ENCODE results near the gene KIF16B.

DNA sequence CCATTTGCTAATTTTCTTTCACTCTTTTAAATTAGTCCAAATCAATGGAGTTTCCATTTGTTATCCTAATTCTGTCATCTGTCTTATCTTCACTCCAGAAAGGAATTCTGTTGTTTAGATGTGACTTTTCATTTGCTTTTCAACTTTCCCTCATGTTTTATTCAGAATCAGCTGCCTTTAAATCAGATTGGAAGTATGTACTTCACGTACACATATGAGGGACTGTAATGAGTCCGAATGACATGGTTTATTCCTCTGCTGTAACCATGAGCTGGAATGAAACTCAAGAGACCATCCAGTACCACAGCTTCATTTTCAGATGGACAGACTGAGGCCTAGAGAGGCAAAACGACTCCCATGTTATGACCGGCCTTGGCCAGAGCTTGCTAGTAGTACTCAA is 302.3 kb downstream of the KIF16B start:
- TF ChIP-seq, protein P1, sequence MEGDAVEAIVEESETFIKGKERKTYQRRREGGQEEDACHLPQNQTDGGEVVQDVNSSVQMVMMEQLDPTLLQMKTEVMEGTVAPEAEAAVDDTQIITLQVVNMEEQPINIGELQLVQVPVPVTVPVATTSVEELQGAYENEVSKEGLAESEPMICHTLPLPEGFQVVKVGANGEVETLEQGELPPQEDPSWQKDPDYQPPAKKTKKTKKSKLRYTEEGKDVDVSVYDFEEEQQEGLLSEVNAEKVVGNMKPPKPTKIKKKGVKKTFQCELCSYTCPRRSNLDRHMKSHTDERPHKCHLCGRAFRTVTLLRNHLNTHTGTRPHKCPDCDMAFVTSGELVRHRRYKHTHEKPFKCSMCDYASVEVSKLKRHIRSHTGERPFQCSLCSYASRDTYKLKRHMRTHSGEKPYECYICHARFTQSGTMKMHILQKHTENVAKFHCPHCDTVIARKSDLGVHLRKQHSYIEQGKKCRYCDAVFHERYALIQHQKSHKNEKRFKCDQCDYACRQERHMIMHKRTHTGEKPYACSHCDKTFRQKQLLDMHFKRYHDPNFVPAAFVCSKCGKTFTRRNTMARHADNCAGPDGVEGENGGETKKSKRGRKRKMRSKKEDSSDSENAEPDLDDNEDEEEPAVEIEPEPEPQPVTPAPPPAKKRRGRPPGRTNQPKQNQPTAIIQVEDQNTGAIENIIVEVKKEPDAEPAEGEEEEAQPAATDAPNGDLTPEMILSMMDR (IDR thresholded peaks at IDR 0.05) = no peak
- TF ChIP-seq ZFX (IDR thresholded peaks at IDR 0.05; ENCODE audit: borderline replicate concordance) = no peak
